Activated CD8-positive, alpha-beta memory T cell treated with anti-CD3 and anti-CD28 coated beads, Interleukin-2, amount 50 U/mL, for 1 hour (primary cell): ENCODE data around the gene KCNAB3.
"Not testable (repeated sequence)": the region's sequence is repeated elsewhere in the genome, so short reads cannot be mapped to it uniquely, and the experiment has no call there.

Experiments
- DNase-seq: peaks from one replicate; pipeline ENCODE4 v3.0.0-alpha.2; 2020; ENCODE audit errors: extremely low read depth

KCNAB3 gene

GRCh38 chr17:7929158-7930023 is at the start of gene KCNAB3:
KCNAB3 (minus strand) TSS chr17:7929856; CDS start chr17:7929435, 421 bp downstream.
- no peak for DNase-seq

- DNase-seq, result no peak
These were observed 48.1 kb upstream of the KCNAB3 start for GRCh38 chr17:7977805-7978204.

- no peak for DNase-seq
These were observed 47.4 kb upstream of the KCNAB3 start for GRCh38 chr17:7977039-7977438.

- no peak for DNase-seq
These were observed 45.0 kb upstream of the KCNAB3 start for GRCh38 chr17:7974638-7975131.

GRCh38 chr17:7972131-7972785 is 42.6 kb upstream of the KCNAB3 start:
- DNase-seq, result no peak

- DNase-seq, result no peak
These were observed 42.0 kb upstream of the KCNAB3 start for GRCh38 chr17:7971651-7972050.

- DNase-seq, result no peak
These were observed 39.8 kb upstream of the KCNAB3 start for GRCh38 chr17:7969433-7969832.

GRCh38 chr17:7967751-7968150 is 38.1 kb upstream of the KCNAB3 start:
- no peak for DNase-seq

- no peak for DNase-seq
These were observed 31.8 kb upstream of the KCNAB3 start for GRCh38 chr17:7961421-7961820.

- no peak for DNase-seq
These were observed 30.0 kb upstream of the KCNAB3 start for GRCh38 chr17:7959503-7960253.

- DNase-seq, result no peak
These were observed 26.7 kb upstream of the KCNAB3 start for GRCh38 chr17:7956228-7956965.

- no peak for DNase-seq
These were observed 26.0 kb upstream of the KCNAB3 start for GRCh38 chr17:7955414-7956227.

- not testable (repeated sequence) for DNase-seq
These were observed 23.6 kb upstream of the KCNAB3 start for GRCh38 chr17:7953266-7953665.

- DNase-seq, result no peak
These were observed 21.6 kb upstream of the KCNAB3 start for GRCh38 chr17:7951143-7951792.

GRCh38 chr17:7950578-7950977 is 20.9 kb upstream of the KCNAB3 start:
- no peak for DNase-seq

GRCh38 chr17:7947651-7948050 is 18.0 kb upstream of the KCNAB3 start:
- no peak for DNase-seq

- no peak for DNase-seq
These were observed 16.8 kb upstream of the KCNAB3 start for GRCh38 chr17:7946441-7946840.

GRCh38 chr17:7945651-7946050 is 16.0 kb upstream of the KCNAB3 start:
- DNase-seq, result no peak

- DNase-seq, result no peak
These were observed 14.7 kb upstream of the KCNAB3 start for GRCh38 chr17:7944326-7944725.

- DNase-seq, result no peak
These were observed 13.6 kb upstream of the KCNAB3 start for GRCh38 chr17:7943291-7943690.
